ENCODE results near the gene NOD2. TPM values are rescaled to one million over a fixed set of nuclear protein-coding genes. Genes with fewer than 3 reads are reported as not detected.

The NOD2 gene
- total RNA-seq, 4 donors from 2014 or later = 1.7 to 4.1 TPM; not detected in 2

GRCh38 chr16:50704245-50704644 lies 10.8 kb downstream of the NOD2 start:
- Histone ChIP-seq H3K4me1 (no peaks in the 10 kb centered on the region), H3K9me3 (peaks cover 0 to 14% (median 1%) of the 10 kb centered on the region in 4 donors), H3K27me3 (no peaks in the 10 kb centered on the region), H3K4me3 (no peak overlapping the region), H3K27ac (no peak overlapping the region), H3K36me3 (no peaks in the 10 kb centered on the region)
- no peak for DNase-seq
- no peak for TF ChIP-seq POLR2A (IDR thresholded peaks at IDR 0.05)
- TF ChIP-seq, protein P1, sequence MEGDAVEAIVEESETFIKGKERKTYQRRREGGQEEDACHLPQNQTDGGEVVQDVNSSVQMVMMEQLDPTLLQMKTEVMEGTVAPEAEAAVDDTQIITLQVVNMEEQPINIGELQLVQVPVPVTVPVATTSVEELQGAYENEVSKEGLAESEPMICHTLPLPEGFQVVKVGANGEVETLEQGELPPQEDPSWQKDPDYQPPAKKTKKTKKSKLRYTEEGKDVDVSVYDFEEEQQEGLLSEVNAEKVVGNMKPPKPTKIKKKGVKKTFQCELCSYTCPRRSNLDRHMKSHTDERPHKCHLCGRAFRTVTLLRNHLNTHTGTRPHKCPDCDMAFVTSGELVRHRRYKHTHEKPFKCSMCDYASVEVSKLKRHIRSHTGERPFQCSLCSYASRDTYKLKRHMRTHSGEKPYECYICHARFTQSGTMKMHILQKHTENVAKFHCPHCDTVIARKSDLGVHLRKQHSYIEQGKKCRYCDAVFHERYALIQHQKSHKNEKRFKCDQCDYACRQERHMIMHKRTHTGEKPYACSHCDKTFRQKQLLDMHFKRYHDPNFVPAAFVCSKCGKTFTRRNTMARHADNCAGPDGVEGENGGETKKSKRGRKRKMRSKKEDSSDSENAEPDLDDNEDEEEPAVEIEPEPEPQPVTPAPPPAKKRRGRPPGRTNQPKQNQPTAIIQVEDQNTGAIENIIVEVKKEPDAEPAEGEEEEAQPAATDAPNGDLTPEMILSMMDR (IDR thresholded peaks at IDR 0.05) = no peak

DNA sequence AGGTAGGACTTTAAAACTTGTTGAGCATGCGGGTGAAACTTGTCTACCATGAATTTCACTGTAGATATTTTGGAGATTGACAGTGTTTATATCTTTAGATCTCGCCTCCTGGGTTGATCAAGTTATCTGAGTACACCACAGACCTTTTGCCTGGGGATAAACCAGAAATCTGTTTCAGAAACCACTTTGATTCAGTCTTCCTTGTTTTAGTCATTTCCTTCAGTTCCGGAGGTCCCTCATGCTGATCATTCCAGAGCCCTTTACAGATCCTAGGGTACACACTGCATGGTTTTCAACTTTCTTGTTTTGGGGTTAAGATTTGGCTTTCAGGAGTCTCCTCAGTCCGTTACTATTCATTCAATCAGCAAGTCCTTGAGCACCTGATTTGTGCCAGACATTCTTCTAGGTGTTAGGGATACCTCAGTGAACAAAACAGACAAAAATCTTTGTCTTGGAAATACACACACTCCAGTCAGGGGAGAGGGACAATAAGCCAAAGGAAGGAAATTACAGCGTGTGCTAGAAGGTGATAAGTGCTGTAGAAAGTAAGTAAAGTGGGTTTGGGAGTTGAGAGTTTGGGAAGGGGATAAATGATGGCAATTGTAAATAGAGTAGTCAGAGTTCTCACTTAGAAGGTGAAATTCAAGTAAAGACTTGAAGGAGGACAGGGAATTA lies 12.2 kb downstream of the NOD2 start:
- H3K36me3 ChIP-seq = no peaks in the 10 kb centered on the region
- H3K27ac ChIP-seq = no peak overlapping the region
- no peaks in the 10 kb centered on the region for H3K27me3 ChIP-seq
- H3K4me3 ChIP-seq = no peak overlapping the region
- TF ChIP-seq, protein P1 (IDR thresholded peaks at IDR 0.05) = no peak
- no peak for TF ChIP-seq POLR2A (IDR thresholded peaks at IDR 0.05)
- no peak for DNase-seq
- peaks cover 0 to 14% (median 1%) of the 10 kb centered on the region in 4 donors for H3K9me3 ChIP-seq
- H3K4me1 ChIP-seq = no peaks in the 10 kb centered on the region

DNA sequence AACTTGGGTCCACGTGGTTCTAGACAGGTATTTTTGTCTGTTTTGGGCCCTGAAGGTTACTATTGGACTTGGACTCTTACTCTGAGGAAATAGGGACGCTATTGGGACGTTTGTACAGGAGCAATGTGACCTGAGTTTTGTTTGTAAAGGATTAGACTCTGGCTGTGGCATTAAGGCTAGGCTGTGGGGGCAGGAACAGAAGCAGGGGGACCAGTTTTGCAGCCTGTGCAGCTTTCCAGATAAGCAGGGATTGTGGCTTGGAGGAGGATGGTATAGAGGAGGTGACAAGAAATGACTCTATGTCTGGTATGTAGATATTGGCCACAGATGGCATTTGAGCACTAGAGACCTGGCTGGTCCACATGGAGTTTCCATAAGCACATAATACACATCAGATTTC lies 12.8 kb downstream of the NOD2 start:
- H3K4me1 ChIP-seq = no peaks in the 10 kb centered on the region
- TF ChIP-seq POLR2A (IDR thresholded peaks at IDR 0.05) = no peak
- TF ChIP-seq, protein P1 (IDR thresholded peaks at IDR 0.05) = no peak
- H3K27ac ChIP-seq = no peak overlapping the region
- no peaks in the 10 kb centered on the region for H3K36me3 ChIP-seq
- peaks cover 0 to 14% (median 1%) of the 10 kb centered on the region in 4 donors for H3K9me3 ChIP-seq
- no peaks in the 10 kb centered on the region for H3K27me3 ChIP-seq
- H3K4me3 ChIP-seq = no peak overlapping the region
- DNase-seq = no peak

GRCh38 chr16:50708373-50709060 lies 15.1 kb downstream of the NOD2 start:
- H3K27ac ChIP-seq = peak overlapping the region in 1 of 4 donors; percentile 11
- H3K4me1 ChIP-seq = no peaks in the 10 kb centered on the region
- TF ChIP-seq, protein P1 (IDR thresholded peaks at IDR 0.05) = no peak
- no peak for TF ChIP-seq POLR2A (IDR thresholded peaks at IDR 0.05)
- H3K36me3 ChIP-seq = no peaks in the 10 kb centered on the region
- peaks cover 0 to 13% (median 1%) of the 10 kb centered on the region in 4 donors for H3K9me3 ChIP-seq
- no peaks in the 10 kb centered on the region for H3K27me3 ChIP-seq
- DNase-seq = no peak
- no peak overlapping the region for H3K4me3 ChIP-seq

DNA sequence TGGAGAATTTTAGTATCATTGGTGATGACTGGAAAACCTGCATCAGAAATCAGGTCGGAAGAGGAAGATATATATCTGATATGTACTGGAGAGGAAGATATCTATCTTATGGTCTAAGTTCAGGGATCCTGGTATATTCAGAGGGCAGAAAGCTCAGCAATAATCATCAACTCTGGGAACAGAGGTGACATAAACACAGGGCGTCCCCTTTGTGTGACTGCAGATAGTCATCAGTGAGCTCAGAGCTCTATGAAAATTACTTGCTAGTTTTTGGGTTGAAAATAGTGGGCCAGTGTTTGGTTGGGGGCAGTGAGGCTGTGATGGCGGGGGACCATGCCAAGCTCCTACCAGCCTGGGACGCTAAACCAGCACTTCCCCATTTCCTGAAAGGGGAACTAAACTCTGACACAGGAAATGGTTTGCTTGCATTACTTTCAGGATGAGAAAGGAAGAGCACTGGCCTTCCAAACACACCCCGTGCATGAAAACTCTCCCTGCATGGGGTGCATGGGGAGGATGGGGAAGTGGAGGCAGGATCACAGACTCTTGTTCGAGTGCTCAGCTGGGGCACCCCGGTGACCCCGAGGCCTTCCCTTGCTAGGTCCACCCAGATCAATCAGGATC lies 15.8 kb downstream of the NOD2 start:
- H3K27me3 ChIP-seq = no peaks in the 10 kb centered on the region
- H3K36me3 ChIP-seq = no peaks in the 10 kb centered on the region
- no peaks in the 10 kb centered on the region for H3K4me1 ChIP-seq
- no peak overlapping the region for H3K27ac ChIP-seq
- TF ChIP-seq POLR2A (IDR thresholded peaks at IDR 0.05) = no peak
- TF ChIP-seq, protein P1 (IDR thresholded peaks at IDR 0.05) = no peak
- peak in 1 of 3 donors; percentile 43 for DNase-seq
- no peak overlapping the region for H3K4me3 ChIP-seq
- H3K9me3 ChIP-seq = peaks cover 0 to 7% (median 1%) of the 10 kb centered on the region in 4 donors
